ENCODE measurements around the gene OR5H2.

DNA sequence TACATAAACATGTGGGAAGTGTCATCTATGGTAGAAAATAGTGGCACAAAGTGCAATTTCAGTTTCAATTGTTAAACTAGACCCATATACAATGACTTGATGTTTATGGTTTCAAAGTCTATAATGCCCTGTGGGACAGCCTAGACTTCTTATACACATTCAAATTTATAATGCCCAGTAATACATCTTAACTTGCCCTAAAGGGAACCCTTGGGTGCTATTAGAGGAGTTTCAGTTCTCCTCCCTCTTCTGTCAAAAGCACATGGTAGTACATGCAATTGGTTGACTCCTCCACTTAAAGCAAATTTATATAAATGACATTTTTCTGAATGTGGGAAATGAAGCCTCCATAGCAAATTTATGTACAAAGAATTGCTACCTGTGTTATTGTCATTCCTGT is 41.1 kb downstream of the OR5H2 start:
- TF ChIP-seq POLR2A (IDR thresholded peaks at IDR 0.05; ENCODE audit: low read length) (no peak), GATA1 (IDR thresholded peaks at IDR 0.05; ENCODE audit: low read depth, low read length) (no peak)

All from erythroblast (primary cell).